Activated B cell treated with CpG ODN at 0.5 μM for 24 hours (primary cell): ENCODE measurements around the gene CCDC88C. TPM values are rescaled to one million over a fixed set of nuclear protein-coding genes. Genes with fewer than 3 reads are reported as not detected.

Source experiments
- ATAC-seq: fragments of 200-7000 bp; cut with Tn5 transposase; one replicate; pipeline ENCODE4 v1.10.0; 2021; ENCODE audit warnings: low read depth, mild to moderate bottlenecking, moderate library complexity
- CTCF ChIA-PET: fragments of 350-600 bp; sonication (Branson Sonifier 250); formaldehyde crosslinking; loops from one replicate; lab custom pipeline; 2021; ENCODE audit warnings: antibody characterized with exemption; lab: Charles Lee
- POLR2A ChIA-PET: fragments of 350-600 bp; sonication (Branson Sonifier 250); formaldehyde crosslinking; loops from one replicate; lab custom pipeline; 2021; ENCODE audit warnings: antibody characterized with exemption; lab: Charles Lee
- DNase-seq: peaks from one replicate; pipeline ENCODE4 v3.0.0; 2022
- H3K27ac Mint-ChIP-seq: one replicate; pipeline ENCODE4 v1.8.0; 2020; ENCODE audit warnings: mixed read lengths
- H3K27me3 Mint-ChIP-seq: one replicate; pipeline ENCODE4 v1.8.0; 2021; ENCODE audit warnings: mixed read lengths
- H3K36me3 Mint-ChIP-seq: one replicate; pipeline ENCODE4 v1.8.0; 2021; ENCODE audit warnings: low read depth, mixed read lengths
- H3K4me1 Mint-ChIP-seq: one replicate; pipeline ENCODE4 v1.8.0; 2021; ENCODE audit warnings: mixed read lengths
- H3K4me3 Mint-ChIP-seq: one replicate; pipeline ENCODE4 v1.8.0; 2020; ENCODE audit warnings: mild to moderate bottlenecking, mixed read lengths
- H3K9me3 Mint-ChIP-seq: one replicate; pipeline ENCODE4 v1.8.0; 2020; ENCODE audit warnings: mixed read lengths
- intact Hi-C: fragments of 100-400 bp; cut with micrococcal nuclease; formaldehyde crosslinking; loops from one replicate; pipeline ENCODE4 v1.15.1; 2024
- total RNA-seq: library from RNA; stranded (reverse); gene quantifications from 2 replicates; pipeline ENCODE4 v1.2.3, GENCODE V29; 2022
- TF ChIP-seq, protein P1 (sequence below): fragments of 200-600 bp; IDR thresholded peaks from one replicate; pipeline ENCODE4 v1.8.0; 2022; ENCODE audit warnings: antibody characterized with exemption, mild to moderate bottlenecking

The CCDC88C gene
- total RNA-seq, 1 donor from 2014 or later: 164 TPM

- Mint-ChIP-seq H3K36me3 (peaks cover 91% of the 10 kb centered on the region), H3K4me1 (peaks cover 15% of the 10 kb centered on the region), H3K27me3 (no peaks in the 10 kb centered on the region), H3K4me3 (no peak overlapping the region), H3K27ac (peak overlapping the region; percentile 82), H3K9me3 (no peaks in the 10 kb centered on the region)
- intact Hi-C loops: no loop called here
- DNase-seq: no peak
- TF ChIP-seq, protein P1, sequence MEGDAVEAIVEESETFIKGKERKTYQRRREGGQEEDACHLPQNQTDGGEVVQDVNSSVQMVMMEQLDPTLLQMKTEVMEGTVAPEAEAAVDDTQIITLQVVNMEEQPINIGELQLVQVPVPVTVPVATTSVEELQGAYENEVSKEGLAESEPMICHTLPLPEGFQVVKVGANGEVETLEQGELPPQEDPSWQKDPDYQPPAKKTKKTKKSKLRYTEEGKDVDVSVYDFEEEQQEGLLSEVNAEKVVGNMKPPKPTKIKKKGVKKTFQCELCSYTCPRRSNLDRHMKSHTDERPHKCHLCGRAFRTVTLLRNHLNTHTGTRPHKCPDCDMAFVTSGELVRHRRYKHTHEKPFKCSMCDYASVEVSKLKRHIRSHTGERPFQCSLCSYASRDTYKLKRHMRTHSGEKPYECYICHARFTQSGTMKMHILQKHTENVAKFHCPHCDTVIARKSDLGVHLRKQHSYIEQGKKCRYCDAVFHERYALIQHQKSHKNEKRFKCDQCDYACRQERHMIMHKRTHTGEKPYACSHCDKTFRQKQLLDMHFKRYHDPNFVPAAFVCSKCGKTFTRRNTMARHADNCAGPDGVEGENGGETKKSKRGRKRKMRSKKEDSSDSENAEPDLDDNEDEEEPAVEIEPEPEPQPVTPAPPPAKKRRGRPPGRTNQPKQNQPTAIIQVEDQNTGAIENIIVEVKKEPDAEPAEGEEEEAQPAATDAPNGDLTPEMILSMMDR: no peak
- ATAC-seq: no peak
- CTCF ChIA-PET: no interaction called here
- POLR2A ChIA-PET: no interaction called here
These were observed 116.7 kb downstream of the CCDC88C start for GRCh38 chr14:91300957-91301356.

GRCh38 chr14:91300283-91300895 lies 117.2 kb downstream of the CCDC88C start:
- Mint-ChIP-seq H3K9me3 (no peaks in the 10 kb centered on the region), H3K36me3 (peaks cover 91% of the 10 kb centered on the region), H3K4me3 (no peak overlapping the region), H3K4me1 (peaks cover 15% of the 10 kb centered on the region), H3K27ac (peak overlapping the region; percentile 82), H3K27me3 (no peaks in the 10 kb centered on the region)
- intact Hi-C loops: no loop called here
- ChIA-PET CTCF (interaction anchor here (1.7 kb wide), 1 partner anchor 12 kb away, joined by 4 read pairs; no protein-coding TSS in a partner anchor), POLR2A (no interaction called here)
- TF ChIP-seq, protein P1: no peak
- no peak for ATAC-seq
- DNase-seq: no peak

GRCh38 chr14:91299121-91300115 lies 118.2 kb downstream of the CCDC88C start:
- Mint-ChIP-seq H3K27ac (peak overlapping the region; percentile 9), H3K9me3 (no peaks in the 10 kb centered on the region), H3K4me1 (peaks cover 15% of the 10 kb centered on the region), H3K27me3 (no peaks in the 10 kb centered on the region), H3K4me3 (no peak overlapping the region), H3K36me3 (peaks cover 90% of the 10 kb centered on the region)
- DNase-seq (no peak), ATAC-seq (no peak)
- POLR2A ChIA-PET: no interaction called here
- CTCF ChIA-PET: interaction anchor here (1.7 kb wide), 1 partner anchor 11 kb away, joined by 4 read pairs; no protein-coding TSS in a partner anchor
- intact Hi-C loops: no loop called here
- TF ChIP-seq, protein P1: no peak

- peaks cover 91% of the 10 kb centered on the region for H3K36me3 Mint-ChIP-seq
- intact Hi-C loops: no loop called here
- H3K4me1 Mint-ChIP-seq: peaks cover 12% of the 10 kb centered on the region
- no peak overlapping the region for H3K4me3 Mint-ChIP-seq
- POLR2A ChIA-PET: no interaction called here
- no peaks in the 10 kb centered on the region for H3K9me3 Mint-ChIP-seq
- CTCF ChIA-PET: interaction anchor here (0.9 kb wide), 1 partner anchor 125 kb away, joined by 3 read pairs; no protein-coding TSS in a partner anchor
- DNase-seq: no peak
- H3K27me3 Mint-ChIP-seq: no peaks in the 10 kb centered on the region
- peak overlapping the region; percentile 9 for H3K27ac Mint-ChIP-seq
- TF ChIP-seq, protein P1: no peak
- ATAC-seq: no peak
These were observed 119.0 kb downstream of the CCDC88C start for GRCh38 chr14:91298576-91298975.
